GM19240 (cell line): Measurements from ENCODE around the gene TMEM260.
"Not testable (repeated sequence)": the region's sequence is repeated elsewhere in the genome, so short reads cannot be mapped to it uniquely, and the experiment has no call there.

Experiments
- DNase-seq: peaks from one replicate; pipeline ENCODE4 v3.0.0; 2011; ENCODE audit warnings: low spot score; ENCODE audit not compliant: insufficient read length

Gene TMEM260

DNA sequence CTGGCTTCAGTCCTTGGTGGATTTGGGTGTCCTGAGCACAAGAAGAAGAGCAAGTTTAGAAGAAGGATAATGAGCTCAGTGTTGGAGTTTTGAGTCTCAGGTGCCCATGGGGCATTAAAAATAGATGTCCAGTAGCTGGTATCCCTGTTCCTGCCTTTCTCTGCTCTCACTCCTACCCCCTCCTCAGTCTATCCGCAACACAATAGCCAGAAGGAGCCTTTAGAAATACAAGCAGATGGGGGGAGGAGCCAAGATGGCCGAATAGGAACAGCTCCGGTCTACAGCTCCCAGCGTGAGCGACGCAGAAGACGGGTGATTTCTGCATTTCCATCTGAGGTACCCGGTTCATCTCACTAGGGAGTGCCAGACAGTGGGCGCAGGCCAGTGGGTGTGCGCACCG lies 87.7 kb downstream of the TMEM260 start:
- DNase-seq = not testable (repeated sequence)

- no peak for DNase-seq
Measured at GRCh38 chr14:56676042-56676441, 96.4 kb downstream of the TMEM260 start.

DNA sequence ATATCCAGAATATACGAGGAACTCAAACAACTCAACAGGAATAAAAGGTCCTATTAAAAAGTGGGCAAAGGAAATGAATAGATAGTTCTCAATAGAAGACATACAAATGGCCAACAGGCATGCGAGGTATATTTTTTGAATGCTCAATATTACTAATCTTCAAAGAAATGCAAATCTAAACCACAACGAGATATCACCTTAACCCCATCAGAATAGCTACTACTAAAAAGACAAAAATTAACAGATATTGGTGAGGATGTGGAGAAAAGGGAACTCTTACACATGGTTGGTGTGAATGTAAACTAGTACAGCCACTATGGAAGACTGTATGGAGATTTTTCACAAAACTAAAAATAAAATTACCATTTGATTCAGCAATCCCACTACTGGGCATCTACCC lies 99.2 kb downstream of the TMEM260 start:
- DNase-seq = no peak

DNA sequence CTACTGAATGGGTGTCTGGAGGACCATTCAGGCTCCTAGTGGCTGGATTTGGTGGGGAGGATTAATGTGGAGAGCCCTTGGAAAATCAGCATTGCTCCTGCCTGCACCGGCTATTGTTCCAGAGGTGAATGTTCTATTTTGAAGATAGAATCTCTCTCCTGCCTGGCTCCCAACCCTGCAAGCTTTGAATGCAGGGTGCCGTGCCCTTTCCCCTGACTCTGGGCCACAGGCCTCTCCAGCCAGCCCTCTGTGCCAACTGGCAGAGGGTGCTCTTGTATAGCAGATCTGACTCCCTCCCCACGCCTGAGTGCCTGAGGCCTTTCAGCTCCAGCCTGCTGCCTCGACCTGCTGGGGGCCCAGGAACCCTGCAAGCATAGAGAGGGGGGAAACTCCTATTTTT lies 106.8 kb downstream of the TMEM260 start:
- DNase-seq = no peak

DNA sequence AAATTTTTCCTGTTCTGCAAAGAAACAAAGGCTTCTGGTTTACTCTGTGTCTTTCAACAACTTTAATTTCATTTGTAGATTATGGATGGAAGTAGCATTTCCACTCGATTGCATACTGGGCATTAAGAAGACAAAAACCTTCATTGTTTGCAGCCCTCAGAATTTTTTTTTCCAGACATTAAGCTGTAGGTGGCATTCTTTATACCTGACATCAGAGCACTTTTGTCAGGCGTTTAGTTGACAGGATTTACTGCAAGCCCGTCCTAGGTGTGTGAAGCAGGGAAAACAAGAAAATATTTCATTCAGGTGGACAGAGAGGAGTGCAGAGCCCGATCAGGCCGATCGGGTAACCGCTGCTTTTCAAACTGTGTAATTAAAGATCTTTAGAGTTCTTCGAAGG lies 107.5 kb downstream of the TMEM260 start:
- DNase-seq = no peak

DNA sequence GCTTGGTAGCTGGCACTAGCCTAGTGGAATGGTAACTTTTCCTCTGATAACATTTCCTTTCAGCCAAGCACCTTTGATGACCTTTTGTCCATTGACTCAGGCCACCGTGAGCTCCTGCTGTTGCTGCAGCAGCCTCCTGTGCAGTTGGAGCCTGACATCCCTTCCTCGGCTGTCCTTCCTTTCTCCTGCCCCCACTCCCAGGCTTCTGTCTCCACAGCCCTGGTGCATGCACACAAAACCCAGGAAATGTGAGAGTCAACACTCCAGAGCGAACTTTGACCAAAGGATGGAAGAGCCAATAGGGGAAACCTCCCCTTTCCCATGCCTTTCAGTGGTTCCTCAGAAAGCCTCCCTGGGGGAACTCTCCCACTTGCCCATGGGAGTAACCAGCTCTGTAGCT lies 115.0 kb downstream of the TMEM260 start:
- DNase-seq = no peak

DNA sequence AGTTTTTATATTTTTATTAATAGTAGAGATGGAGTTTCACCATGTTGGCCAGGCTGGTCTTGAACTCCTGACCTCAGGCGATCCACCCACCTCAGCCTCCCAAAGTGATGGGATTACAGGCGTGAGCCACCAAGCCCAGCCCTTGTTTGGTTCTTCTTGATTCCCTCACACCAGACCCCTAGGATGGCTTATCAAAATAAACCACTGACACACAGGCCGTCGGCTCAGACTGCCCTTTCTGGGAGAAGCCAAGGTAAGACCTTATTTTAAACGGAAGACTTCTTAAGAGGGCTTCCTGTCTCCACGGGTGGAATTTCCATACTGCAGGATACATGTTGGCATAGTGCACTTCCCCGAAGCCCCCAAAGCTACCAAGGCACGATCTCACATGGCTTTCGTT lies 115.6 kb downstream of the TMEM260 start:
- not testable (repeated sequence) for DNase-seq
